Measurements from ENCODE around the gene GLRX. TPM values are rescaled to one million over a fixed set of nuclear protein-coding genes. Genes with fewer than 3 reads are reported as not detected.

Gene GLRX
- 10.3 and 14.0 TPM in 2 replicates for total RNA-seq

DNA sequence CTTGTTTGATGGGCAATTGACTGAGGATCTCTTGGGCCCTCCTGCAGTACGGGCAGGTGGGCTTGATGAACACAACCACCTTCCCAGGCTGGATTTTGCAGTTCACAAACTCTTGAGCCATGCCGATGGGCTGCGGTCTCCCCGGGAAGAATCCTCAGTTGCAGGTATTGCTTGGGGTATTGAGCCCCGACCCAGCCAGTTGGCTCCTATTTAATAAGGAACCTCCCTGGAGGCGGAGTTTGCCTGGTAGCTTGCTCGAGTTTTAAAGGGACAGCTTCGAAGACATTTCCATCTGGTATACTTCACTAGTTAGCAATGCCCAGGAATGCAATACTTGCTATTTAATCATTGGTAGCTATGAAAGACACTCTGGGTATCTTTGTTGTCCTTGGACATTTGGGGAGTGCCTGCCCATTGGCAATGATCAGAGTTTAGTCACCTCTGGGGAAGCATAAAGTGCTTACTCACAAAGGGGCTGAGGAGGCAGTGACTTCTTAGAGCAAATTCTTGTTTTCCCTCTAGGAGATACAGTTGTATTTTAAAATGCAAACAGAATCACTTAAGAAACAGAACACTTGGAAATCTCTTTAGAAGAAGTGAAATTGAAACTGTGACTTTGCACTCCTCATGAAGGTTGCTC is at the start of gene GLRX:
TSS of gene GLRX (minus strand) at position 185 of the 640 bp plus-strand sequence. CDS start at position 121, 64 bp downstream.

Other genes starting within 250 kb of the GLRX start
- gene GPR150, start 202.6 kb downstream of the GLRX start, total RNA-seq = under 0.01 and 0.21 TPM in 2 replicates
- 2.4 and 3.8 TPM in 2 replicates for gene RFESD, start 175.9 kb downstream of the GLRX start, total RNA-seq
- gene SPATA9, start 139.7 kb downstream of the GLRX start, total RNA-seq = not detected in 2 replicates
- 3.4 and 48.1 TPM in 2 replicates for gene RHOBTB3, start 91.4 kb downstream of the GLRX start, total RNA-seq
- 117 and 132 TPM in 2 replicates for gene ELL2, start 139.1 kb upstream of the GLRX start, total RNA-seq

Measured in nasal cavity respiratory epithelium epithelial cell of viscerocranial mucosa (primary cell).